Measurements from ENCODE around the gene ZNG1C. TPM values are rescaled to one million over a fixed set of nuclear protein-coding genes. Genes with fewer than 3 reads are reported as not detected.
"Not testable (repeated sequence)": the region's sequence is repeated elsewhere in the genome, so short reads cannot be mapped to it uniquely, and the experiment has no call there.

ZNG1C gene
- 10 to 100 TPM; 24.5 to 26.7 TPM for total RNA-seq
- long read RNA-seq, partial matches to known transcripts = 0 of 12 reads
- long read RNA-seq, other reads (novel, unspliced or antisense) = 10 of 12 reads

GRCh38 chr9:68241683-68242082 lies at the start of gene ZNG1C:
TSS of gene ZNG1C (plus strand) at chr9:68241983. CDS start at chr9:68242032, 49 bp downstream.
- DNase-seq; intact Hi-C loops (cut with DNase I, micrococcal nuclease); ATAC-seq: not testable (repeated sequence)

- intact Hi-C loops (cut with DNase I, micrococcal nuclease); DNase-seq: not testable (repeated sequence)
- peak; percentile 83 for ATAC-seq
Observed at GRCh38 chr9:68242437-68242836, 654 bp downstream of the ZNG1C start.

GRCh38 chr9:68281041-68281440 lies 39.3 kb downstream of the ZNG1C start:
- DNase-seq; intact Hi-C loops (cut with DNase I, micrococcal nuclease); ATAC-seq: not testable (repeated sequence)

GRCh38 chr9:68302567-68302966 lies 60.8 kb downstream of the ZNG1C start, which contains the start of gene FOXD4L3:
TSS of gene FOXD4L3 (plus strand) at chr9:68302867. CDS start at chr9:68302952, 85 bp downstream.
- intact Hi-C loops (cut with DNase I, micrococcal nuclease); DNase-seq; ATAC-seq: not testable (repeated sequence)

GRCh38 chr9:68303771-68304170 lies 62.0 kb downstream of the ZNG1C start:
- intact Hi-C loops (cut with DNase I, micrococcal nuclease); DNase-seq; ATAC-seq: not testable (repeated sequence)

GRCh38 chr9:68304212-68304611 lies 62.4 kb downstream of the ZNG1C start:
- ATAC-seq; intact Hi-C loops (cut with DNase I, micrococcal nuclease); DNase-seq: not testable (repeated sequence)

GRCh38 chr9:68304777-68305176 lies 63.0 kb downstream of the ZNG1C start:
- ATAC-seq; DNase-seq; intact Hi-C loops (cut with DNase I, micrococcal nuclease): not testable (repeated sequence)

GRCh38 chr9:68305680-68306285 lies 64.0 kb downstream of the ZNG1C start:
- DNase-seq; intact Hi-C loops (cut with DNase I, micrococcal nuclease); ATAC-seq: not testable (repeated sequence)

- DNase-seq; ATAC-seq; intact Hi-C loops (cut with DNase I, micrococcal nuclease): not testable (repeated sequence)
Observed at GRCh38 chr9:68306391-68306964, 64.7 kb downstream of the ZNG1C start.

GRCh38 chr9:68307127-68307526 lies 65.3 kb downstream of the ZNG1C start:
- DNase-seq; intact Hi-C loops (cut with DNase I, micrococcal nuclease): not testable (repeated sequence)
- ATAC-seq = peak; percentile 29

GRCh38 chr9:68307654-68308053 lies 65.9 kb downstream of the ZNG1C start:
- intact Hi-C loops (cut with DNase I, micrococcal nuclease); DNase-seq: not testable (repeated sequence)
- ATAC-seq = peak; percentile 34

- ATAC-seq; intact Hi-C loops (cut with DNase I, micrococcal nuclease); DNase-seq: not testable (repeated sequence)
Observed at GRCh38 chr9:68311208-68311607, 69.4 kb downstream of the ZNG1C start.

- intact Hi-C loops (cut with DNase I, micrococcal nuclease) = not testable (repeated sequence)
Observed at GRCh38 chr9:68318209-68318608, 76.4 kb downstream of the ZNG1C start.

GRCh38 chr9:68323749-68324148 lies 82.0 kb downstream of the ZNG1C start:
- ATAC-seq = not testable (repeated sequence)

More at GRCh38 chr9:68318209-68318608, 76.4 kb downstream of the ZNG1C start:
- DNase-seq, ATAC-seq: not testable (repeated sequence)

GRCh38 chr9:68324518-68324917 lies 82.7 kb downstream of the ZNG1C start:
- intact Hi-C loops (cut with DNase I, micrococcal nuclease); DNase-seq; ATAC-seq: not testable (repeated sequence)

More at GRCh38 chr9:68323749-68324148, 82.0 kb downstream of the ZNG1C start:
- DNase-seq; intact Hi-C loops (cut with DNase I, micrococcal nuclease): not testable (repeated sequence)

GRCh38 chr9:68329106-68329505 lies 87.3 kb downstream of the ZNG1C start:
- intact Hi-C loops (cut with DNase I, micrococcal nuclease); ATAC-seq; DNase-seq: not testable (repeated sequence)

GRCh38 chr9:68330531-68331173 lies 88.9 kb downstream of the ZNG1C start:
- ATAC-seq; intact Hi-C loops (cut with DNase I, micrococcal nuclease); DNase-seq: not testable (repeated sequence)

GRCh38 chr9:68332122-68332521 lies 90.3 kb downstream of the ZNG1C start:
- DNase-seq; intact Hi-C loops (cut with DNase I, micrococcal nuclease); ATAC-seq: not testable (repeated sequence)

- ATAC-seq; intact Hi-C loops (cut with DNase I, micrococcal nuclease); DNase-seq: not testable (repeated sequence)
Observed at GRCh38 chr9:68335935-68336334, 94.2 kb downstream of the ZNG1C start.

Data from left colon (tissue), 2 donors.